ENCODE data around the gene ARHGAP11A.

Gene ARHGAP11A

DNA sequence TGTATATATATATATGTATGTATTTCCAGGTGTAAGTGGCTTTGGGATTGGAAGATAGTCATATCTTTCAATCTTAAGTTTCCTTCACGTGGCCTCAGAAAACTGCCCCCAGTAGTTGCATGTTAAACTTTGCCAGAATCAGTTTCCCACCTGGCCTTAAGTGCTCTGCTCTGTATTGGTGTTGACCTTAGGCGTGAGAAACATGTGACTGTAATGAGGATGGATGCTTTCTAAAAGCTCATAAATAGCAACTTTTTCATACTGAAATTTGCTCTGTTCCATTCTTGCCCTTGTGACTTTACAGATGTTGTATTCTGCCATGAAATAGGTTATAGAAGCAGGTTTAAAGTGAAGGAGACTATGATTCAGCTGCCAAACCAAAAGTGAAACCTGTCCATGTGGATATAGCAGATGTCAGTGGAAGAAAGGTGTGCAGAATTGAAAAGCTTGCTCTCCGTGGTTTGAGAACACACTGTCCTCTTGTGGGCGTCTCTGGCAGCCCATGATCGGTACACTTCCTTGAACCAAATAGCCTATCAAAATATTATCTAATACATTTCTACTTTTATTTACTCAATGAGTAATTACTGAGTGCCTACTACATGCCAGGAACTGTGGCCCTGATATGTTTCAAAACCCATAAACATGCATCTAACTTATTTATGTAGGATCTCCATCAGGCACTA is 42.0 kb downstream of the ARHGAP11A start:
- no peak for DNase-seq

DNA sequence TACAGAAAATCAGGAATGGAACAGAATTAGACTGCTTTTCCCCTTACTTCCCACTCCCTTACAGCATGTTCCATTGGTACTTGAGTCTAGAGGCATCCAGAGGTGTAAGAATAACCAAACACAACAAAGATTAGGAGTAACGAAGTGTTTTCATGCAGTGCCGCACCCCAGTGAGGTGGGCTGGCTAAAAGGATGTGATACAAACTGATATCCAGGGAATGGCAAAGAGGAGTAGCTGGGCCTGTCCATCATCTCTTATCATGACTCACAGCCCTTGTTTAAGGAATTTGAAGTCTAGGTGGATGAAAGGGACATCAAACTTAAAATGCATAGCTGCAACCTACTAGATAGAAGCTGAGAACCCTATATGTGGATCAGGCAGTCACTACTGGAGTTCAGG is 42.6 kb downstream of the ARHGAP11A start:
- DNase-seq, result no peak

DNA sequence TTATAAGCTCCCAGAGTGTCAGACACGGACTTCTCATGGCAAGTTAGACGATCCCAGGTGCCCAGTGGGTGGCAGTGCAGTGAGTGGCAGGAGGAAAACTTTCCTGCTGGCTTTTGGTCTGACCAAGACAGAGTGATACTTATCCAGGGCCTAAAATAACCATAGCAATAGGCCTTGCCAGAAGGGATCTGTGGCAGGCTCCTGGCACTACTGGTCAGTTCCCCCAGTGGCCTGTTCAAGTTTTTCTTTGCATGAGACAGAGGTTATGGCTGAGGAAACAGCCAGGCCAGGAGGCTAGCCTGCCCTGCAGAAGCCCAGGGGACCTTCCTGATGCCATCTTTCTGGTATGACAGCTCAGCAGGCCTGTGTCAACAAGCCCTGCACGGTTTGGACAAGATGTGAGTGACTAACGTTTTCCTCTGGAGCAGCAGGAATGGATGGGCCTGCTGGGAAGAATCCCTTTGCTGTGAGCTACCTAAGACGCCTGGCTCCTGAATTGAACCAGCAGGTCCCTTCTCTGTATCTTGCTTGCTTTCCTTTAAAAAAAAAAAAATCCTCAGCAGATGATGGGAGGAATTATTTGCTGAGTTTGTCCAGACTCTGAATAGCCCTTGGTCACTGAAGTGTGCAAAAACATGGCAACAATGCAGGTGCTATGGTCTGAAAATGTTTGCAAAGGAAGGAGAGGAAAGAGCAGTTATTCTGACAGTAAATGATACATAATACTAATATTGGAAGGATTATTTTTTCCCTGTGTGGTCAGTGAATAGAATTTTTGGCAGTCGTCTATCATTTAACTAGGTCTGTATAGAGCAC is 44.2 kb downstream of the ARHGAP11A start:
- DNase-seq, result no peak

DNA sequence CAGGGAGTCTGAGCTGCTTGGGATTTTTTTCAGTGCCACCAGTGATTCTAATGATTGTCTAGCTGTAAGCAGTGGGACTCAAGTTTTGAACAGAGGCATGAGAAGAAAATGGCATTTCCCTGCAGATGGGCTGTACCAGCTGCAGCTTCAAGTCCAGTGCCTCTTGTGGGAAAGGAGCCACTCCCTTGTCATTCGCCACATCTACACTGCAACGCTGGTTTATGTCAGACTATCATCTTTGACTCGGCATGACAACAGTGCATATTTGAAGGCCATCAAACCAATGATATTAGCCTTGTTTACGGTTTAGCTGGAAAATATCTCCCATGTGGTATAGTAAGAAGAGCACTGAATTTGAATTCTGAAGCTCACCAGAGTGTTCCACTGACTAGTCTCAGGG is 48.4 kb downstream of the ARHGAP11A start:
- no peak for DNase-seq

DNA sequence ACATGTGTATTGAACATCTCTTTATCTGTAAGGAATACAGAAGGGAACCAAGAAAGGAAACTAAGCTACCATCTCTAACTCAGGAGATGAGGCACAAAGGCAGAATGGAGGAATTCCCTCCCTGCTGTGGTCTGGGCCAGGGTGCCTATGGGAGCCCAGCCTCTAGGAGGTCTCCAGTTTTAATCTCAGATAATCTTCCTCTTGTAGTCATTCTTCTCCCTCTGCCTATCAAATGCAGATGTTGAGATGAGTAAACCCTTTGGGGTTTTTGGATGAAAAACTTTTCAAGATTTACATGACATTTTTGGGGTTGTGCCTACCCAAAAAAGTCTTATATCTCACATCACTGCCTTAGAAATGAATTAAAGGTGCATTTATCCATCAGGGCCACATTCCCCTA is 49.5 kb downstream of the ARHGAP11A start:
- no peak for DNase-seq

DNA sequence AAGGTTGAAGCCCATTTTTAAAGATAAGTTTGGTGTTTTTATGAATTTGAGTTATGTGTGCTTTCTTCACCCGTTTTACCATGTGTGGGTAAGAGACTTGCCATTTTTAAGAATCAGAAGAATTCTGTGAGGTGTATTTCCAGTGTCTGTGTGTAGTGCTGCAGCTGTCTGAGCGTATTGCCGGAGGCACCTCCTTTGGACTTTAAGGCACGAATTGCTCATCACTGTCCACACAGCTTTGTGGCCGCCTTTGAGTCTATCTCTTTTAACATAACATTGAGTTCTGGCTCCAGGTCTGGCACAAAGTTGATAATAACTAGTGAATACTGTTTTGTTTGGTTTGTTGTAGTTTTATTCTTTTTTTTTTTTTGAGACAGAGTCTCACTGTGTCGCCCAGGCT is 52.0 kb downstream of the ARHGAP11A start:
- DNase-seq, result no peak

DNA sequence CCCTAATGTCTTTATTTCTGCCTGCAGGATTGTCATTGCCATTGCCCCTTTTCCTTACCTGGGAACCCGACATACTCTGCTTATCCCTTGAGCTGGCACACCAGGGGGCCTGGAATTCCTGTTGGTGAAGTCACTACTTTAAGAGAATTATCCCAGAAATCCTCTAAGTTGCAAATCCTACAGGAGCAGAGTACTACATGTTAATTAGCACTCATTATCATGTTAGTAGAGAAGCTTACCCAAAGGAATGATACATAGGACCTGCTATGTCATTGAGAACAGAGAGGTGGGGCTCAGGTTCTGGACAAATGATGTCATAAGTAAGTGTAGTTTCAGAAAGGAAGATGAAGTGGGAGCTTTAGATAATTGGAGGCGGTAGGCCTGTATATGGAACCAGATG is 53.6 kb downstream of the ARHGAP11A start:
- no peak for DNase-seq

DNA sequence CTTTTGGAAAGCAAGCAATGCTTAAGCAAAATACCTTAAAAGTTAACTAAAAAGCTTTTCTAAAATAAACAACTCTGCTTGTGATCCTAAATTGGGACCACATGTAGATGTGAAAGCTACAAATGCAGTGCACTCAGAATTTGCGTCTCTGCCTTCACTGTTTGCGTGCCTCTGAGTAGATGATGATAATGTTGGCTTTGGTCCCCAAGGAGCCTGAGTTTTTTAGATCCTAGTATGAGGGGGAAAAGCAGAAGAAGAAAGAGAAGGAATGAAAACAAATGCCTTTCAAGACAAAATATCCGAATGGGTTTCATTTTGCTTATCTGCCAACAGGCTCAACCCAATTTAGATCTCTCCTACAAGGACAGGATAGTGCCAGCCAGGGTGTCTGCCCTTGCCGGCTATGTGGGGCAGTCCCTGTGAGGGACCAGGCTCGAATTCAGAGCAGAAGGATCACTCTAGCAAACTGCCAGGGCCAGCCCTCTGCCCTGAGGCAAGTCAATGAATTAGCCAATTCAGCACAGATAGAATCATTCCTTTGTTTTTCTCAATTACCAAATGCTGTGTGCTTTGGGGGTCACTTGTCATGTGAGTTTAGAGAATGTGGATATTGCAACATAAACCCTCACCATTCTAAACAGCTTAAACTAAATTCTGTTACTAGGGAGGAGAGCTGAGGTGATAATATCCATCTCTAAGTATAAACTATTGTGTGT is 54.8 kb downstream of the ARHGAP11A start:
- no peak for DNase-seq

DNA sequence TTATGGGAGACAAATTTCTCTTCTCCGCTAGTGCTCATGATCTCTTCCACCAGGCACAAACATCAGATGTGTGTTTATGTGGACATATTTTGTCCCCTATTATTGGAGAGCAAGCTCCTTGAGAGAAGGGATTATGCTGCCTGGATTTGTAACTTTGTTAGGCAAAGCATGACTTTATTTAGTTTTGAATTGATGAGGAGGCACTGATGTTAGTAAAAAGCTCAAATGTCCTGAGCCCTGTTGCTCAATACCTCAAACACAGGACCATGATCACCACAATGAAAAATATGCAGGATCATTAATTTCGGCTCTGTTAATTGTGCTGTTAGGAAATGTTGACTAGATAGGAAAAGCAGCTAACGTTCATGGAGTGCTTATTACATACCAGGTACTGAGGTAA is 55.3 kb downstream of the ARHGAP11A start:
- no peak for DNase-seq

DNA sequence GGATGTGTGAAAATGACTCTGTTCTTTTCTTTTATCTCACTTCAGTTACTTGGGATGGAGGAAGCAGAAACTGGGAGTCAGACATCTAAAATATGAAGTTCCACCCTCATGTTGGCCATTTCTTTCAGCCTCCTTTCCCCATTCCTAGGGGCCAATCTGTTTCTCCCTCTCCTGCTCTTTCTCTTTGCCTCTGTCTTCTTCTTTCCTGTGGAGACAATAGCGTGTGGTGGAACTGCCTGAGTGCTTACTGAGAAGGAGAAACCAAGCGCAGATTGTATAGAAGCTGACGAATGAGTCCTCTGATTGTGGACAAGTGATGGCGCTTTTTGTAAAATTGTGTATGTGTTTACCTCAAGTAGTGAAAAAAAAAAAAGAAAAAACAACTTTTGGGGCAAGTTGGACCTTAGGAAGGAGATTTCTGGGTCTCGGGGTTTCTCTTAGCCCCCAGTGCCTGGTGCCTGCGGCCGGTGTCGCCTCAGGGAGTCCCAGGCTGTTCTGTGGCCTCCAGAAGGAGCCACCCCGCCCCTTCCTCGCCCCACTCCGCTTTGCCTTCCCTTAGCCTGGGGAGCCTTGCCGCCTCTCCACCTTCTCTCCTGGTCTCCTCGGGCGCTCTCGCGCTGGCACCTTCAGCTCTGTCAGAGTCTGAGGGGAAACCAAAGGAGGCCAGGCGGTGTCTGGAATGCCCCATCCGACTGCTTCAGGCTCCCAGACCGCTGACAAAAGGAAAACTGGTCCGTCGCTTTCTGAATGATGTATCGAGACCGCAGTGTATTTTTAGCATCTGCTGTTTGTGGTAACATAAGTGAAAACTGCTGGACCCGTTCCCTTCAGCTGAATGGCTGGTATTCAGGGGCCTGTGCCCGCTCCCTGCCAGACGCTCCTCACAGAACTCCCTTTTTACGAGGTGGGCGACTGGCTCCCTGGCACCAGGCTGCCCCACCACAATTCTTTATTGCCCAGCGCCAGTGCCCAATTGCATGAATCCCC is 56.3 kb downstream of the ARHGAP11A start:
- DNase-seq, result no peak

DNA sequence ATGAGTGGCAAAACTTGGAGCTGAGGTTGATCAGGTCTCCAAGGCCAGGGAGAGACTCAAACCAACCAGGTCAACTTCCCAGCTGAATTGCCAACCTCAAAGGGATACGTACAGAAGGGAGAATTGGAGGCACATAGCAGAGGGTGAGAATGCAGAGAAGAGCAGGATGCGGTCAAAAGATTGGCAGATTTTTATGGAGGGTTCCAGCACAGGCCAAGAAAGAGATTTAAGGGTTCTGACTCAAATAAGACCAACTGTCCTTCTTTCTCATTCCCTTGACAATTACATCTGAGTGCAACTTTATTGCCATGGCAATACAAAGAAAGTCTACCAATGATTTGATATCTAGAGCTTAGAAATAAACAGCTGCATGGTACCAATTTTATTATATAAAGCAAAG is 59.4 kb downstream of the ARHGAP11A start:
- no peak for DNase-seq

DNA sequence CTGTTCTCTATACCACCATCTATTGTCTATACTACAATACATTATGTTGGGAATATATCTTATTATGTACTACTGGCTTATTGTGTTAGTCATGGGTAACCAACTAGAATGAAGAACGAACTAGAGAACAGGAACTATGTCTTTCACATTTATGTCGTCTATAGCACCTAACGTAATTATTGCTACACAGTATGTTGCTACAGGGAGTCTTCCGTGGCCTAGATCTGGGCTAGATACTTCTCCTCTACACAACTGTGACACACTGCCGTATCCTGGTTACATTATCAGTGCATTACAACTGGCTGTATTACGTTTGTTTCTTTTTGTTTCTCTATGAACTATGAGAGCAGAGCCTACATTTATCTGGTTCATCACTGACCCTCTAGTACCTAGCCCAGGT is 60.2 kb downstream of the ARHGAP11A start:
- no peak for DNase-seq

DNA sequence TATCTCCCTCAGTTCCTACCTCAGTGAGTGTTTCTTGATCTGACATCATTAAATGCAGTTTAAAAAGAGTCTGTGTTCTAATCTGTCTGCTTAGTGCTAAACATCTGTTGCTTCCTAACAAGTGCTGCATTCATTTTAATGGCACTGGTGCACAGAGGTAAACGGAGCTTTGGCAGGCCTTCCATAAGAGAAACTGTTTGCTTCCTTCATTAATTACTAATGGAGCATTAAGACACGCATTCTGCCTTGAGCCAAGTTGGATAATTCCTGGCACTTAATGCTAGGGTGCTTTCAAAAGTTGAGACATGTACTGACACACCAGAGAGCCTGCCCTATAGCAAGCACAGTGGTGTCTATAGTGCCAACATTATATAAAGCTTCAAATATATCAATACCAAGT is 60.9 kb downstream of the ARHGAP11A start:
- DNase-seq, result no peak

DNA sequence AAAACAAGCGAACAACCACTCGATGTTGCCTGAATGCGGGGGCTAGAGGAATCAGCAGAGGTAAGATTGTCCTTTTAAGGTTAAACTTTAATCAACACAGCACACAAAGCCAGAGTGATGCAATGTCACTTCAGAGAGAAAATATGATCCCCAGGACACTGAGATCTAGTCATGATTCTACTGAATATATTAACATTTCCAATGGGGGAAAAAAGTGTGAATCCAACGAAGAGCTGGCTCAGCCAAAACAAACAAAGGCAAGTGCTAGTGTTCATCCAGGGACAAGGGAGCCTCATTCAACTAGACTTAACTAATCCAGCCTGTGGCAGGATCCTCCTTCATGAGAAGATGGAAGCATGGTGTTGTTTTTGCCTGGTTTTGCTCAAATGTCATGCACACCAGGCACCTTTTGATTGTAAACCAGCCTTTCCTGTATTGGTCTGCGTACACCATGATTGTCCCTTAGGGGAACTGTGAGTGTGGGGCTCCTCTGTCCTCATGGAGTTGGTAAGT is 62.0 kb downstream of the ARHGAP11A start:
- no peak for DNase-seq

DNA sequence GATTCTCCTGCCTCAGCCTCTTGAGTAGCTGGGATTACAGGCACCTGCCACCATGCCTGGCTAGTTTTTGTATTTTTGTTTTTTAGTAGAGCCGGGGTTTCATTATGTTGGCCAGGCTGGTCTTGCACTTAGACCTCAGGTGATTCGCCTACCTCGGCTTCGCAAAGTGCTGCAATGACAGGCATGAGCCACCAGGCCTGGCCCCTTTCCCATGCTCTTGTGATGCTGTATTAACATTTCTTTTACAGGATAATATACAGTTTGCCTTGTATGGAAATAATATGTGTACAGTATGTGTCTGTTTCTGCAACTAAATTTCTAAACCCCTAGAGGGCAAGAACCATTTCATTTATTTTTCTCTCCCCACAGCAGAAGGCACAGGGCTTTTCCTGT is 64.0 kb downstream of the ARHGAP11A start:
- no peak for DNase-seq

DNA sequence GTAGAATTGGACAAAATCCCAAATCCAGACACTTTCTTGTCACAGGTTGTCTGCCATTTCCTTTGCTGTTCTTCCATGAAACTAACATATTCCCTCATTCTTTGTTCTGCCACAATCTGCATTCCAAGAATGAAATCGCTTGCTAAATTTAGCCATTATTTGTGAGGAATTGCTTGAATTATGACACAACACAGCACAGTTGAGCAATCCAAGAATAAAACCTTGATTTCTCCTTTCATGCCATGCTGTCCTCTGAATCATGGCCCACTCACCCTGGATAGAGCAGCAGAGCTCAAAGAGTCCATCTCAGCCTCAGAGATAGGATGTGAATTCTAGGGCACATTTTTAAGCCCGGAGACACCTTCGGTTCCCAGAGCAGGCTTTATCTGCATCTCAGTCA is 67.3 kb downstream of the ARHGAP11A start:
- DNase-seq, result no peak

DNA sequence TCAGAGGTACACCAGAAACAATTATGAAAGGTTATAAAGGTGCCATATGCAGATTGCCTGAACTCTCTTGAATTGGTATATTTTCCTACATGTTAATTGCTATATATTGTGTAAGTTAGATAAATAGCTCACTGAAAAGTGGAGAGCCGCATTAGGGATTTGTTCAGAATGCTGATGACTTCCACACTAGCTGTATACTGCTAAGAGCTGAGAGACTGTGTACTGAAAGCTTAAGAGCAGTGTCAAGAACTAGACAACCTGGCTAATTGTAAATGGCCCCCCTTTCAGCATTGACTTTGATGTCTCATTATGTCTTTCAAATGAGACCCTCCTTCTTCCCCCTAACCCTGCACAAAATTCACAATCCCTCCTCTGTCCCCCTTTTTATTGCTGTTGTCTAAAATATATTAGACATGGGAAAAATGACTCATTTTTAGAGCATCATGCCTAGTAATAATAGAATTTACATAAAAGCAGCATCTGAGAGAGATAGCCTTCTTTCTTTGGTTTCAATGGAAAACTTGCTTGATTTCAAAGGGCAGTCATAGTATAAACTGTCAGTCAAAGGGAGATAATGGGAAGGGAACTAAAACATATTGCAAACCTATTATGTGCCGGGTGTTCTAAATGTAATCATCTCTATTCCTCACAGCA is 67.8 kb downstream of the ARHGAP11A start:
- no peak for DNase-seq

DNA sequence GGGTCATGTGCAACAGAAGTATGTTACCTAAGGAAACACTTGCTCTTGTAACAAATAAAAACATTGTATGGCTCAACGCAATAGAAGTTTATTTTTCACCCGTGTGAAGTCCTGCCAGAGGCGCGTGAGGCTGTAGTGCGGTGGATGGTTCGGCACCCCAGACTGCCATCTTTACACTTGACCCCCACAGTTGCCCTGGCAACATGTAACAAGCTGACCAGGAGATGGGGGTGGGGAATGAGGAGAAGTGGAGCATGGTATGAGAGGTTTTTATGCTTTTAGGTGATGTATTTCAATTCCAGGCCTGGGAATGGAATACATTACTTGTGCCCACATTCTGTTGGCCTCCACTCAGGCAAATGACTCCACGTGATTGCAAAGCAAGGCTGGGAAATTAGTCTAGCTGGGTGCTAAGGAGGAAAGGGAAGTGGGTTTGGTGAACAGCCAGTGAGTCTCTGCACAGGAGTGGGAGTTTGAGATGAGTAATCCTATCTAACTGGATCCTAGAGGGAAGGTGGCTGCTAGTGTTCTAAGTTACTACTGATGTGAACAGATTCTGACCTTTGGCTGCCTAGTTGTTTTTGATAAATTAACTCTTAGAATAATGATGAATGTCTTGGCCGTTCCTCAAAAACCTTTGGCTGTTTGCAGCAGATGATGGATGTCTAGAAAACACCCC is 68.7 kb downstream of the ARHGAP11A start:
- DNase-seq, result no peak

DNA sequence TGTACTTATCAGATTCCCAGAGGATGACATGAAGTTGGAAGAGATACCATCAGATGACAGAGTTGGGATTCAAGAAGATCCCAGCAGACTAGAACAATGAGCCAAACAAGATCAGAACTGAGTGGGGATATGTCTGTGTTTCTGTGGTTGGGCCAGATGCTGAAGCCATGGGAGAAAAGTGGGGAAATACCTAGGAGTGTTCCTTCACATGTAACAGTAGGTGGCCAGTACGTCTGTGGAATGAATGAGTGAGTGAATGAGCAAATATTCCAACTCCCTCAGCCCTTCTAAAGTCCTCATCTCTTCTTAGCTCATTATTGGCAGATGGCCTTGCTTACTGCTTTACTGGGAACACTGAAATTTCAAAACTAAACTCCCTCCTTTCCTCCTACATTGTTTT is 70.3 kb downstream of the ARHGAP11A start:
- no peak for DNase-seq

DNA sequence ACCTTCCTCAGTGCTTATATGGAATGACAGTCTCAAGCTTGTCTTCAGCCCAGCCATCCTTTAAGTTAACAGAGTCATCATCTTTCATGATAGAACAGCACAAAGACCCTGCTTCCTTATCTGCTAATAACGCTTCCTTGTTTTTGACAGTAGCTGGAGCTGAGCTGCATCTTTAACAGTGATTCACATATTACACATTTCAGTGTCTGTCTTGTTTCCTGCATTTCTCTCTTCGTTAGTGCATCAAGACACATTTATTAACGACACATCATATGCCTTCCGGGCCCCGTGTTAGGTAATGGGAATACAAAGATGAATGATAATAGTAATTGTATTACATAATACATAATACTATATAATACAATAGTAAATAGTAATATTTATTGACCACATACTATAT is 72.3 kb downstream of the ARHGAP11A start:
- DNase-seq, result no peak

DNA sequence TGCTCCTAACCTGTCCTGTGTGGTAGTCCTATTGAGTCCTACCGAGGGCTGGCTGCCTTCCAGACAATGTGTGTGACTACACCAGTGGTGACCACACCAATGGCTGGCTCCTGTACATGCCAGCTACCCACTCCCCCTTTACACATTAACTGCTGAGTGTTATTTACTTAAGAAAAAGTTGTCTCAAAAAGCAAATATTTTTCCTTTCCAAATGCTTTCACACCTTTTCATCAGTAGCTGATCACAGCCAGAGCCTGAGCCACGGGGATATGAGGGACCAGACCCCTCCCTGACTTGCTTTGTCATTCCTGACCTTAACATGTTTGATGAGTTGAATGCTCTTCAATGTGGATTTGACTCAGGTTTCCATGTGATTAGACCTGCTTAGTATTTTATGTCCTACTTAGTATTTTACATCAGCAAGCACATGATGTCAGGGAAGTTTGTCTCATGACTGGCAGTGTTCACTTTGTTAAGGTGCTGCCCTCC is 72.9 kb downstream of the ARHGAP11A start:
- no peak for DNase-seq

Data from activated T-cell treated with anti-CD3 and anti-CD28 coated beads for 4 hours (primary cell).